SK-N-SH (cell line): ENCODE results near the gene SCAPER.

ENCODE experiments used
- JUND ChIP-seq: IDR thresholded peaks from 2 replicates; pipeline ENCODE4 v1.4.0; 2012
- TF ChIP-seq, protein P1 (sequence below): fragments of 200-600 bp; sonication (generic); IDR thresholded peaks from 2 replicates; pipeline ENCODE4 v1.6.1; 2017; ENCODE audit warnings: antibody characterized with exemption, mild to moderate bottlenecking, moderate library complexity

DNA sequence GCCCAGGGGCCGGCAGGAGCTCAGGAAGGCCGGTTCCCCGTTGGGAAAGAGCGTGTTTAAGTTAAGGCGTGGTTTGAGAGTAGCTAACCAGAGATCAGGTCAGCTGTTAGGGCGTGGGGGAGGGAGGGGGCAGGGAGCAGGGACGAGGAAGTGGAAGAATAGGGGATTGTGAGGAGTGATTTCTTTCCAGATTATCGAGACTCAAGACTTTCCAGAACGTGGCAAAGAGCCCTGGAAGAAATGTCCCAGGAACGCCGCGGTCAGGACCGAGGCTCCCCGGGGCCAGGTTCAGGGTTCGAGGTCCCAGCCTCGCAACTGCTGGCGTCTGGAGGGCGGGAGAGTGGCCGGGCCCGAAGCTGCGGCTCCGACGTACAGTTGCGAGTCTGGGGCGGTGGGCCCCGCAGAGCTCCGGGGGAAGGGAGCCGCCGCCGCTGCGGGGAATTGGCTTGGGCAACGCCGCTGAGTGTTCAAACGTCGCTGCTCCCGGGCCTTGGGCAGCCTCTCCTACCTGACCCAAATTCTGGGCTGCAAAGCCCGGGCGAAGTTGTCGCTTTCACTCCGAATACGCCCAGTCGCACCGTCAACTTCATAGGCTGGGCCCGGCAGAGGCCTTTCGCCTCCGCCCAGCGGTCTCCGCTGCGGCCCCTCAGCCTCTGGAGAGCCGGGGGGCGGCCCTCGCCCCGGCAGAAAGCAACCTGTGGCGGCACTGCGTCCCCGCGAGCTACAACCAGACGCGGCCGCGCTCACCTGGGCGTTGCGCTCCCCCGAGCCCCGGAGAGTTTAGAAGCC lies 559.1 kb downstream of the SCAPER start:
- no peak for TF ChIP-seq JUND
- TF ChIP-seq, protein P1, sequence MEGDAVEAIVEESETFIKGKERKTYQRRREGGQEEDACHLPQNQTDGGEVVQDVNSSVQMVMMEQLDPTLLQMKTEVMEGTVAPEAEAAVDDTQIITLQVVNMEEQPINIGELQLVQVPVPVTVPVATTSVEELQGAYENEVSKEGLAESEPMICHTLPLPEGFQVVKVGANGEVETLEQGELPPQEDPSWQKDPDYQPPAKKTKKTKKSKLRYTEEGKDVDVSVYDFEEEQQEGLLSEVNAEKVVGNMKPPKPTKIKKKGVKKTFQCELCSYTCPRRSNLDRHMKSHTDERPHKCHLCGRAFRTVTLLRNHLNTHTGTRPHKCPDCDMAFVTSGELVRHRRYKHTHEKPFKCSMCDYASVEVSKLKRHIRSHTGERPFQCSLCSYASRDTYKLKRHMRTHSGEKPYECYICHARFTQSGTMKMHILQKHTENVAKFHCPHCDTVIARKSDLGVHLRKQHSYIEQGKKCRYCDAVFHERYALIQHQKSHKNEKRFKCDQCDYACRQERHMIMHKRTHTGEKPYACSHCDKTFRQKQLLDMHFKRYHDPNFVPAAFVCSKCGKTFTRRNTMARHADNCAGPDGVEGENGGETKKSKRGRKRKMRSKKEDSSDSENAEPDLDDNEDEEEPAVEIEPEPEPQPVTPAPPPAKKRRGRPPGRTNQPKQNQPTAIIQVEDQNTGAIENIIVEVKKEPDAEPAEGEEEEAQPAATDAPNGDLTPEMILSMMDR: no peak
